HG02938 (cell line): Measurements from ENCODE around the gene KDM4B.

Experiments
- ATAC-seq: cut with Tn5 transposase; IDR thresholded peaks from one replicate; pipeline ENCODE4 v1.9.1; 2021; ENCODE audit warnings: mild to moderate bottlenecking, moderate library complexity; ENCODE audit not compliant: unreplicated experiment

The KDM4B gene

DNA sequence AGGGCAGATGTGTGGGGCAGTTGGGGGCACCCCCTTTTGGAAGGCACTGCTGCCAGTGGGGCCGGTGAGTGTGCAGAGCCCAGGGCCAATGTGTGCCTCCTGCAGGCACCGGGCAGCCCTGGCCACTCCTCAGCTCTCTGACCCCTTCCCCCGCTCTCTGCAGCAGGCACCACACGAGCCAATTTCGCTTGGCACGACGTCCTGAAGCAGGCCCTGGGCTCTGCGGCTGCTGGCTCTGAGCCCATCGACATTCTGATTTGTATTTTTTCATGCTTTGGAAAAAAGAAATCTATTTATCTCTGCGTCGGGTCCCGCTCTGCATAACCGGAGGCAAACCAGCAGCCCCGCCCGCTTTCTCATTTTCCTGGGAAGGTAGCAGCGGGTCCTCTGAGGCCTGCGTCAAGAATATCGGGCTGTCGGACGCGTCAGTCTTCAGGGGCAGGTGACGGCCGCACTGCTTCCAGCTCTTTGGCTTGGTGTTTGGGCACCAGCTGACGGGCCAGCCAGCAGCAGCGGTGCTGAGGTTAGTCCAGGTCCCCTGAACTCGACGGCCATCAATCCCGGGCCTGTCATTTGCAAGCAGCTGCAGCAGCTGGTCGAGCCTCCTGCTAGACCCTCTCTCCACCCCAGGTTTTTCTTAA lies 134.3 kb downstream of the KDM4B start:
- no peak for ATAC-seq

DNA sequence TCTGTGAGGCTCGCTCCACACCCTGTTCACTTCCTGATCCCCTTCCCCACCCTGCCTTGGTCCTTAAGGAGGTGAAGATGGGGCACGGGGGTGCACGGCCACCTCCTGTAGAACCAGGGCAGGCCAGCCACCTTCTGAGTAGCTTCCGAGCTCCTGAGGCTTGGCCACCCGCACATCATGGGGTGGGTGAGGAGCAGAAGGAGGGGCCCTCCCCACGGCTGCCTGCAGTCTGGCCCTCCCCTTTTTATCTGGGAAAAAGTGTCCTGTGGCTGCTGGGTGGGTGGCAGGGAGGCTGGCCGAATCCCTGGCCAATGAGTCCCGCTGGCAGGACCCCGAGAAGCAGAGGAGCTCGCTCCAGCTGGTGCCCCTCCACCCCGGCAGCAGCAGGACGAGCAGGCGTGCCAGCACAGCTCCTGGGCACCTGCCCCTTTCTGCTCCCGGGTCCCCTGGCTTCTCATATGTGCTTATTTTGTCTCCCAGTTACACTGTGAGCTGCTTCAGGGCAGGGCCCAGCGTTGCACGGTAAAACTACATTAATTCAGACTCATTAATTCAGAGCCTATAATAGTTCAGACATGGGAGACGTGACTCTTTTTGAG lies 135.0 kb downstream of the KDM4B start:
- no peak for ATAC-seq

GRCh38 chr19:5104871-5105351 lies 136.0 kb downstream of the KDM4B start:
- no peak for ATAC-seq

DNA sequence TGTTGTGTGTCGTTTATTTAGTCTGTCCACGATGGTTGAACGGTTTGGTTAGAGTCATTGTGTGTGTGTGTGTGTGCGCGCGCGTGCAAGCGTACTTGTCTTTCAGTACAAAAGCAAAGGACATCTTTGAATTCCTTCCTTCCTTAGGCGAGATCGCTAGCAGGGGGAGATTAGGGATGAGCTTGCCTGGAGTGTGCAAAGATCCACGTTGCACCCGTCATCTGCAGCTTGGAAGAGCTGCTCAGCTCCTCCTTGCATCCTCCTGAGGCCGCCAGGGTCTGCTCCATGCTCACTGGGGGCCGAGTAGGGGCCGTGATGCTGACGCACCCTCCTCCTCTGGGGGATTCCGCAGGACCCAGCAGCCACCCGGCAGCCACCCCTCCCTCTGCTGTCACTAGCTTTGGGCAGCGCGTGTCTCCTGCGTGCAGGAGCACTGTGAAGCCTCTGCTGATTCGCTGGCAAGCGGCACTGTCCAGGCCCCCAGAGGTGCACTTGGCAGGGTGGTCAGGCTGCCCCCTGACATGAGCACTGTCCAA lies 137.3 kb downstream of the KDM4B start:
- ATAC-seq, result no peak

- ATAC-seq, result no peak
Measured at GRCh38 chr19:5106971-5107370, 138.1 kb downstream of the KDM4B start.

DNA sequence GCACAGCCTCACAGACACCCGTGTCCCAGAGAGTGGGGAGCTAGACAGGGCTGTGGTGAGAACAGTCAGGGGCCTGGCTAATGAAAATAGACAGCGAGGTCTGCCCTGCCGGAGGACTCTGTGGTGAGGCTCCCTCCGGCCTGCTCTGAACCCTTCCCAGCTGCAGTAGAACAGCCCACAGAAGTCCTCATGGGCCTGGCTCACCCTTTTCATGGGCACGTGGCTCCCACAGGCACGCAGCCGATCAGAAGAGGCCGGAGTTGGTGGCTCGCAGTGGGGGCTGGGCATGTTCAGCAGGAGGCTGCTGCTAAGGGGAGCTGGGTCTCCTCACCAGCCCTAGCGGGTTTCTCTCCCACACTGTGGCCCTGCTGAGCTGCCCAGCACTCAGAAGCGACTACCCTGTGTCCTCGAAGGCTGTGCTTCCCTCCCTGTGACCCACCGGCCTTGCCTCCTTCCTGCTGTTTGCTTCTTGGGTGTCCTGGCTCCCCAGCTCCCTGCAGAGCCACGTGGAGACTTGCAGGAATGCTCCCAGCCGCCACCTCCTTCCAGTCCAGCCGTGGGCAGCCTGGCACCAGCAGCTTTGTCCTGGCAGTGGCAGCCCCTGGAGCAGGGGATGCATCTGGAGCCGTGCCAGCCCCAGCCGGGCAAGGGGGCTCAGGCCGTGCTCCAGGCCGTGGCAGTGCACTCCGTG lies 138.7 kb downstream of the KDM4B start:
- no peak for ATAC-seq

- ATAC-seq, result no peak
Measured at GRCh38 chr19:5108123-5108596, 139.2 kb downstream of the KDM4B start.

DNA sequence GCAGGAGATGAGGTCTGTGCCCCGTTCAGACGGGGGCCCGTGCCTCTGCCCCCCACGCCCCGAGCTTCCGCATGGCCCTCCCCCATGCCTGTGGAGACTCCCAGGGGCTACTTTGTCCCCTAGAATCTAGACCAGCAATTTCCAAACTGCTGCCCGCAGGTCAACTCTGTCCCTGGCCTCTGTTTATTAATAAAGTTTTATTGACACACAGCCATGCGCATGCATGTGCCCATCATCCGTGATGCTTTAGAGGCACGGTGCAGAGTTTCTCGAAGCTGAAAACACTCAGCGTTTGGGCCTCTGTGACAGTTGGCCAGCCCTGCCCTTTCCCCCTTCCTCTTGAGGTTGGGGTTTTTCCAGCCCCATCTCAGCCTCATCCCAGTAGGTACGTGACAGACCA lies 140.0 kb downstream of the KDM4B start:
- no peak for ATAC-seq

DNA sequence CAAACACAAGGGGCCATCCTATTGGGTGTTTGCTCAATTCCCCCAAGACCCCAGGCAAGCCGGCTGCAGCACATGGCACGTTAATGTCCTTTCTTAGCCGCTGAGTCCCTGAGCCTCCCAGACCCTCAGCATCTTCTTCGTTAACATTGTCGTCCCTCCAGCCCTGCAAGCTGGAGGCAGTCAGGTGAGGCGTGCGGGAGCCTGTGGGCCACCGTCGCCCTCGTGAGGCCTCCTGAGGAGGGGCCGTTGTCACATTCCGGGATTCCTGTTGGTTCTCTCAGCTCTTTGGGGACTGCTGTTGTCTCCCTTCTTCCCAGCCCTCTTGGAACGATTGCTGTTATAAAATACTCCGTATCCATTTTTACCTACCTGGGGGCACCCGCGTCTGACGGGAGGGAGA lies 140.6 kb downstream of the KDM4B start:
- no peak for ATAC-seq

GRCh38 chr19:5110546-5110945 lies 141.6 kb downstream of the KDM4B start:
- ATAC-seq, result no peak

DNA sequence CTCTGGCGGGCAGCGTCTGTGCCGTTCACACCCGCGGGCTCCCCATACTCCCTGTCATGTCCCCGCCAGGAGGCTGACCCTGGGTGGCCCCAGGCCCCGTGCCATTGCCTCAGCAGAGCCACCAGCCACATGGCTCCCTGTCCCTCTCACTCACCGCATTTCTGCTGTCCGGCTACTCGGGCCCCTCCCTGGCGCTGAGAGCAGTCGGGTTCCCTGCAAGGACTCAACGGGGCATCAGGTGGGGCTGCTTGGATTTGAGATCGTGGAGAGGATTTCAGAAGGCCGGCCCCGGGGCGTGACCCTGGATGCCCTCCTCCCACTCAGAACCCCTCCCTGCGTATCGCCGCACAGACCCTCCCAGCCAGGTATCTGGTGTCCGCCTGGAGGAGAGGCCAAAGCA lies 142.1 kb downstream of the KDM4B start:
- ATAC-seq, result no peak

DNA sequence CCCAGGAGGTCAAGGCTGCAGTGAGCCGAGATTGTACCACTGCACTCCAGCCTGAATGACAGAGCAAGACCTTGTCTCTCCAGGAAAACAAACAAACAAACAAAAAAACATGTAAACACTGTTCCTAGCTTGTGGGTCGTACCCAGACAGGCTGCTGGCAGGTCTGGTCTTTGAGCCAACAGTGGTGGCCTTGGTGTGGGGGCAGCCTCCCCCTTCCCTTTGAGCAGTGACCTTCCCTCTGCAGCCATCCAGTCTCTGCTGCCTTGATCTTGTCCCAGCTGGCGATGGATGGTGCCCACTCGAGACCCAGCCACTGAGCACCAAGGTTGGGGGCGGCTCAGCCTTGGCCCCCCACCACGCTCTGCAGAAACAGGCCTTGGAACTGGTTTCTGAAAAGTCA lies 143.3 kb downstream of the KDM4B start:
- ATAC-seq, result no peak

DNA sequence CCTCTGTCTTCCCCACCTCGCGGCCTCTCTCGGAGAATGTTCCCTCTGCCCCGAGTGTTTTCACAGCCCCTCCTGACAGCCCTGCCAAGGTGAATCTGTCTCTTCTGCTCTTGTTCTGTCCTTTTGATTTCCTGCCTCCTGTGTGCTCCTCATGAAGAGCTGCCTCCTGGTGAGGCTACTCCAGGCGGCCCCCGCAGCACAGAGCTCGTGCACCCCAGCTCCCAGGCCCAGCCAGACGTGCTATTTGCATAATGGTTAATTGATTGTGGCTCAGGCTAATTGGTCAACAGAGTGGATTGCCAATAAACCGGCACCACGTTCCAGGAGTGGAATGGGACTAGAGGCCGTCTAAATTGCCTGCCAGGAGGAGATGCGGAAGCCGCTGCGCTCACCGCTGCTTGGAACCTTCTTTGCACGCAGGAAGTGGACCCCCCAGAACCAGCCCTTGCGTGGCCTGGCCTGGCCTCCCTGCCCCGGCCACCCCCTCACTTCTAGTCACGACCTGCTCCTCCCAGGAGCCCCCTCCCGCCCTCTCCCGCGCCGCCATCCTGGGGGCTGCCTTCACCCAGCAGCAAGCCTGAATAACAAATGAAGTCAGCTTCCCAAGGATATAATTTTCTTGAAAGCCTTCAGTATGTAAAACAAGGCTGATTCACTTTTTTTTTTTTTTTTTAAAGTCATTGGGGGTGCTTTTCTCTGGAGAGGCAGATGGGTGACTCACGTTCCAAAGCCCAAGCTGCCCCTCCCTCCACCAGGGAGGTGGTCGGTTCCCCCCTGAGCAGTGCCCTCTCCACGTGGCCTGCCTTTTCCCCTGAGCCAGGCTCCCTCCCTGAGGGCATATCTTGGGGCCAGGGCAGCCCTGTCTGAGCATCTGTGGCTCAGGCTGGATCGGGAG lies 144.0 kb downstream of the KDM4B start:
- ATAC-seq, result no peak

DNA sequence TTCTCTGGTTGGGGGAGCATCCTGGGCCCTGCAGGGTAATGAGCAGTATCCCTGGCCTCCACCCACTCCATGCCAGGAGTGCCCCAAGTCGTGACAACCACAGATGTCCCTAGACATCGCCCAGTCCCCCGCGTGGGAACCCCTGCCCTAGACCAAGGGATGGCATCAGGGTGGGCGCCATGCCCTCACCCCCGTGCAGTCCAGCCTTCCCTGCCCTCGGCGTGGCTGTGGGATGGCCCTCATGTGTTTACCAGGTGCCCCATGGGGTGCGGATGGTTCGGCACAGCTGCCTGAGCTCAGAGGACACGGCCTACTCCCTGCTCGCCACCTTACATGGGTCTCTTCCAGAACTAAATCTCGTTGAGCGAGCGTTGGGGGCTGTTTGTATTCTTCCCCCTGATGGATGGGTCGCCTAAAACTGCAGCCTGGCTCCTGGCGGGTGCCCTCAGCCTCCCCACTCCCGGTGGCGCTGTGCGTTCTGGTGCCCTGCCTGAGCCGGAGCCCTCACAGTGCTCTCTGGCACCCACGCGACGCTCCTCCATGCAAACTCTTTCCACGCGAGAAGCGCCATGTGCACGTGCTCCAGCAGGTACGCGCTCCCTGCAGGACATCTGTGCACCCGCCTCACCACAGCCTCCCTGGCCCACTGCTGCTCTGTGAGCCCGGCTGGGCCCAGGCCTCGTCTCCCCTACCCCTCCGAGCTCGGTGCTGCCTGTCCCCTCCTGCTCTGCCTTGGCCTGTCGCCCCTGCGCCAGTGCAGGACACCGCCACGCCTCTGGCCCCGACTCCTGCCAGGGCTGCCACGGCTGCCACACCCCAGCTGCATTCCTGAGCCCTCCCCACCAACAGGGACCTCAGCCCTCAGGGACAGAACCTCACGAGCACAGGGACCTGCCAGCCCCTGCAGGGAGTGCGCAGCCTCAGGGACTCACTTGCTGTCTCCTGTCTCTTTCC lies 145.0 kb downstream of the KDM4B start:
- ATAC-seq, result no peak

GRCh38 chr19:5114727-5115126 lies 145.8 kb downstream of the KDM4B start:
- ATAC-seq, result no peak

GRCh38 chr19:5115351-5115750 lies 146.4 kb downstream of the KDM4B start:
- no peak for ATAC-seq

DNA sequence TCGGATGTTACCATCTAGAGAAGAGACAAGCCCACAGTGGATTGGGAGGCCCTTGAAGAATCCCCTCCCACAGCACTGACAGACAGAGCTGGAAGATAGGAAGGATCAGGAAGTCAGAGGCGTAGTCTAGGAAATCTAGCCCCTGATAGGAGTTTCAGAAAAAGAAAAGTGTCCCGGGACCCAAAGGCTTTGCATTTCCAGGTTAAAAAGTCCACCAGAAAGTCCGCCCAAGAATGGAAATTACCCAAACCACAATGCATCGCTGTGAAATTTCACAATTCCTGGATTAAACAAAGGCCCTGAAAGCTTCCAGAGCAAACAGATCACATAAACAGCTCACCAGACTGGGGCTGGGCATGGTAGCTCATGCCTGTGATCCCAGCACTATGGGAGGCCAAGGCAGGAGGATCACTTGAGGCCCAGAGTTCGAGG lies 146.9 kb downstream of the KDM4B start:
- ATAC-seq, result no peak

GRCh38 chr19:5116292-5116691 lies 147.4 kb downstream of the KDM4B start:
- no peak for ATAC-seq

GRCh38 chr19:5117421-5117820 lies 148.5 kb downstream of the KDM4B start:
- no peak for ATAC-seq

DNA sequence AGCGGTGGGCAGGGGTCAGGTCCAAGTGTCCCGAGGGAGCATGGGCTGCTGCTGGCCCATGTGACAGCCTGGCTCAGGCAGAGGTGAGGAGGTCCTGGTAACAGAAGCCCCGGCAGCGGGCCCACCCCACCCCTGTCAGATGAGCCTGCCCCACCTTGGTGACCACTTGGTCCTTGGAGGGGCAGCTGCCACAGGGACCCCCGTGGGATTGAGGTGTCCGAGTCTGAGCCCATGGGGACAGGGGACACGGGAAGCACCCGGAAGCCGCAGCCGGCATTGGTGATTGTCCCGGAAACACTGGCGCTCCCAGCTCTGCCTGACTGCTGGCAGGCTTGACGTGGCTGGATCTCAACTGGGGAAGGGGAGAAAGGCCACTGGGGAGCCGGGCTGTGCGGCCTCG lies 149.1 kb downstream of the KDM4B start:
- no peak for ATAC-seq
